ENCODE results near the gene CDKN1C.

CDKN1C gene

DNA sequence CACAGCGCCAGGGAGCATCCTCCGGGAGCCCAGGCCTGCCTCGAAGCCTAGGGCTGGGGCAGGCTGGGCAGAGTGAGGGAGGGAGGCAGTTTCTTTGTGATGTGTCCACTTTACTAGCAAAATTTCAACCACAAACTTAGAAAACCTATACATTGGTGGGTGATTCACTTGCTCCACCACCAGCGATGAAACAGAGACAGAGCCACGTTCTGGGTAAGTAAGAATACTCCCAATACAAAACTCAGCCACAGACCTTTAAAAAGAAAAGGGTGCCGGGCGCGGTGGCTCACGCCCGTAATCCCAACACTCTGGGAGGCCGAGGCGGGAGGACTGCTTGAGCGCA lies 22.3 kb downstream of the CDKN1C start:
- Histone ChIP-seq H3K4me3 (ENCODE audit: control insufficient read depth in 1 of 7, extremely low read depth in 1 of 7, insufficient read depth in 4 of 7, low read depth in 2 of 7, low read length in 6 of 7) (no peak overlapping the region), H3K27ac (ENCODE audit: insufficient read depth in 1 of 2, low read depth in 1 of 2, low read length in 2 of 2, poor library complexity in 1 of 2, severe bottlenecking in 2 of 2) (no peak overlapping the region), H3K27me3 (replicated peaks in 2 of 5; ENCODE audit: control insufficient read depth in 4 of 5, insufficient read depth in 5 of 5, low read length in 4 of 5) (peaks cover 0 to 49% (median 13%) of the 10 kb centered on the region in 5 experiments), H3K36me3 (ENCODE audit: control insufficient read depth in 4 of 4, insufficient read depth in 4 of 4, low read length in 3 of 4) (no peaks in the 10 kb centered on the region), H3K9me3 (ENCODE audit: control extremely low read depth in 1 of 5, control insufficient read depth in 4 of 5, insufficient read depth in 2 of 5, low read depth in 1 of 5, low read length in 4 of 5) (peaks cover 0 to 3% (median 0%) of the 10 kb centered on the region in 5 experiments), H3K4me1 (ENCODE audit: control extremely low read depth in 1 of 4, control insufficient read depth in 4 of 4, insufficient read depth in 4 of 4, low read length in 3 of 4) (peaks cover 0 to 9% (median 3%) of the 10 kb centered on the region in 4 experiments)
- DNase-seq, result no peak
- WGBS (ENCODE audit: insufficient coverage), result 94% methylated on average over 6 of the region's 13 CpGs
- ChIA-PET POLR2A (no interaction called here), CTCF (no interaction called here)

DNA sequence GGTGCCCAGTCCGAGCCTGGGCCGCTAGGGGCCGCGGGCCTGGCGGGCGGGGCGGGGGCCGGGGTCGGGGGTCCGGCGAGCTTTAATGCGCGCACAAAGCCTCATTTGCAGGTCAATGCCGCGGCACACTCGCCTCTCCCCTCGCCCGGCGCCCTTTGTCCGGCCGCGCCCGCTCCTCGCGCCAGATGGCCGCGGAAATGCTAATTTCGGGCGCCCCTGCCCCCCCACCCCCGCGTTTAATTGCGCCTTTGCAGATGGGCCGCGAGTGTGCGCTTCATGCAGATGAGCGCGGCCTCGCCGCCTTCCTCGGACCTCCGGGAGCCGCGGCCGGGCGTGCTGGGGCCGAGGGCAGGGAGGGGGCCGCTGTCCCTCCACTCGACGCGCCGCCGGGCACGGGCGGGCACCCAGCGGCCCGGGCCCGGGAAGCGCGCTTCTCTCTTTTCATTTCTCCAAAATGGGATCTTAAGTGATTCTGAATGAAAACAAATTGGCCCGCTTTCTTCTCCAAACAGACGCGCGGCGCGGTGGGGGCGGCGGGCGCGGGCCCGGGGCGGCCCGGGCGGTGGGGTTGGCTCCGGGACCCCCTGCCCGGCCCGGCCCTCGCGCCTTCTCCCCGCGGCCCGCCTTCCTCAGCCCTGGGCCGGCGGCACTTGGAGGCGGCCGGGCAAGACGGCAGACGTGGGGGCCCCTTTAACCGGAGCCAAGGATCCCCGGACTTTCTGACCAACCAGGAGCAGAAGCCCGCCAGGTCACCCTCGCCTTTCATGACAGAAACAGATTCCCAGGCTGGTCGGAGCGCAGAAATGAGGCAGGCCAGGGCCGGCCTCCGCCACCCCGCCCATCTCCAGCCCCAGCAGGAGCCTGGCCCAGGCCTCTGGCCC lies 22.9 kb downstream of the CDKN1C start:
- WGBS (ENCODE audit: insufficient coverage), result 17% methylated on average over 48 of the region's 96 CpGs
- Histone ChIP-seq H3K36me3 (ENCODE audit: control insufficient read depth in 4 of 4, insufficient read depth in 4 of 4, low read length in 3 of 4) (no peaks in the 10 kb centered on the region), H3K4me1 (ENCODE audit: control extremely low read depth in 1 of 4, control insufficient read depth in 4 of 4, insufficient read depth in 4 of 4, low read length in 3 of 4) (peaks cover 0 to 8% (median under 1%) of the 10 kb centered on the region in 4 experiments), H3K9me3 (ENCODE audit: control extremely low read depth in 1 of 5, control insufficient read depth in 4 of 5, insufficient read depth in 2 of 5, low read depth in 1 of 5, low read length in 4 of 5) (peaks cover 0 to 3% (median 0%) of the 10 kb centered on the region in 5 experiments), H3K27ac (ENCODE audit: insufficient read depth in 1 of 2, low read depth in 1 of 2, low read length in 2 of 2, poor library complexity in 1 of 2, severe bottlenecking in 2 of 2) (no peak overlapping the region), H3K4me3 (ENCODE audit: control insufficient read depth in 1 of 7, extremely low read depth in 1 of 7, insufficient read depth in 4 of 7, low read depth in 2 of 7, low read length in 6 of 7) (peak overlapping the region in 3 of 7 experiments; percentile 46 to 57 (median 52)), H3K27me3 (replicated peaks in 2 of 5; ENCODE audit: control insufficient read depth in 4 of 5, insufficient read depth in 5 of 5, low read length in 4 of 5) (peaks cover 0 to 44% (median 13%) of the 10 kb centered on the region in 5 experiments)
- ChIA-PET CTCF (no interaction called here), POLR2A (no interaction called here)
- DNase-seq, result no peak

DNA sequence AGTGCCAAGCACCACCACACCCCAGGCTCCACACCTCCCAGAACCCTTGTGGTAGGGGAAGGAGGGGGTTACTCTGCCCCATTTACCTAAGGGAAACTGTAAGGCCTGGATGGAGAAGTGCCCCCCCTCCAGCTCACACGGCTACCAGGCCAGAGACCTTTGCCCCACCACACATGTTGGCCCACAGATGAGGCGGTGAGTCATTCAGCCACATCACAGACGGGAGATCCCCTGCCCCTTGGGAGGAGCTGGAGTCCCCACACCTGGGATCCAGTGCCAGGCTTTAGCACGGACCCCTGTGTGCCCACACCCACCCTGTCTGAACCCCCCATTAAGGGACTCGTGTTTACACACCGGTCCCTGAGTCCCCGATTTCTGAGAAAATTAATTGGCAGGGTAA lies 24.9 kb downstream of the CDKN1C start:
- 90% methylated on average over 4 of the region's 7 CpGs for WGBS (ENCODE audit: insufficient coverage)
- Histone ChIP-seq H3K9me3 (ENCODE audit: control extremely low read depth in 1 of 5, control insufficient read depth in 4 of 5, insufficient read depth in 2 of 5, low read depth in 1 of 5, low read length in 4 of 5) (no peaks in the 10 kb centered on the region), H3K4me3 (ENCODE audit: control insufficient read depth in 1 of 7, extremely low read depth in 1 of 7, insufficient read depth in 4 of 7, low read depth in 2 of 7, low read length in 6 of 7) (no peak overlapping the region), H3K4me1 (ENCODE audit: control extremely low read depth in 1 of 4, control insufficient read depth in 4 of 4, insufficient read depth in 4 of 4, low read length in 3 of 4) (peaks cover 0 to 8% (median under 1%) of the 10 kb centered on the region in 4 experiments), H3K27ac (ENCODE audit: insufficient read depth in 1 of 2, low read depth in 1 of 2, low read length in 2 of 2, poor library complexity in 1 of 2, severe bottlenecking in 2 of 2) (no peak overlapping the region), H3K36me3 (ENCODE audit: control insufficient read depth in 4 of 4, insufficient read depth in 4 of 4, low read length in 3 of 4) (no peaks in the 10 kb centered on the region), H3K27me3 (replicated peaks in 2 of 5; ENCODE audit: control insufficient read depth in 4 of 5, insufficient read depth in 5 of 5, low read length in 4 of 5) (peaks cover 0 to 37% (median 8%) of the 10 kb centered on the region in 5 experiments)
- ChIA-PET CTCF (interaction anchor here (1.2 to 1.7 kb wide), 2 partner anchors 12 to 327 kb away, joined by 3 to 4 read pairs; no protein-coding TSS in a partner anchor), POLR2A (no interaction called here)
- peak; percentile 26 to 81 (median 80) for DNase-seq

DNA sequence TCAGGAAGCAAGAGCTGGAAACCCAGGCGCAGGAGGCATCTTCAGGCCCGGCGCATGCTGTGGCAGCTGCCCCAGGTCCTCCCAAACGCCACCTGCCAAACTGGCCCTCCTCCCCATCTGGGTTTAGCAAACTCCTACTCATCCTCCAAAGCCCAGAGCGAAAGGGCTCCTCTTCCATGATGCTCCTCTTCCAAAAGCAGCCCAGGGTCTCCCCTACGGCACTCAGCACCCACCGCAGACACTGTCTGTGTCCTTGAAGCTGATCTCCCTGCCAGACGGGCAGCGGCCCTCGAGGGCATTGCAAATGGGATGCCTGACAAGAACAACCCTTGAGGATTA lies 25.9 kb downstream of the CDKN1C start:
- Histone ChIP-seq H3K4me1 (ENCODE audit: control extremely low read depth in 1 of 4, control insufficient read depth in 4 of 4, insufficient read depth in 4 of 4, low read length in 3 of 4) (peaks cover 0 to 8% (median under 1%) of the 10 kb centered on the region in 4 experiments), H3K27ac (ENCODE audit: insufficient read depth in 1 of 2, low read depth in 1 of 2, low read length in 2 of 2, poor library complexity in 1 of 2, severe bottlenecking in 2 of 2) (no peak overlapping the region), H3K36me3 (ENCODE audit: control insufficient read depth in 4 of 4, insufficient read depth in 4 of 4, low read length in 3 of 4) (no peaks in the 10 kb centered on the region), H3K4me3 (ENCODE audit: control insufficient read depth in 1 of 7, extremely low read depth in 1 of 7, insufficient read depth in 4 of 7, low read depth in 2 of 7, low read length in 6 of 7) (no peak overlapping the region), H3K27me3 (replicated peaks in 2 of 5; ENCODE audit: control insufficient read depth in 4 of 5, insufficient read depth in 5 of 5, low read length in 4 of 5) (peaks cover 0 to 36% (median 8%) of the 10 kb centered on the region in 5 experiments), H3K9me3 (ENCODE audit: control extremely low read depth in 1 of 5, control insufficient read depth in 4 of 5, insufficient read depth in 2 of 5, low read depth in 1 of 5, low read length in 4 of 5) (no peaks in the 10 kb centered on the region)
- POLR2A ChIA-PET, result no interaction called here
- CTCF ChIA-PET, result interaction anchor here (1.7 kb wide), 1 partner anchor 326 kb away, joined by 4 read pairs; no protein-coding TSS in a partner anchor
- DNase-seq, result no peak
- 98% methylated on average over 8 of the region's 10 CpGs for WGBS (ENCODE audit: insufficient coverage)

DNA sequence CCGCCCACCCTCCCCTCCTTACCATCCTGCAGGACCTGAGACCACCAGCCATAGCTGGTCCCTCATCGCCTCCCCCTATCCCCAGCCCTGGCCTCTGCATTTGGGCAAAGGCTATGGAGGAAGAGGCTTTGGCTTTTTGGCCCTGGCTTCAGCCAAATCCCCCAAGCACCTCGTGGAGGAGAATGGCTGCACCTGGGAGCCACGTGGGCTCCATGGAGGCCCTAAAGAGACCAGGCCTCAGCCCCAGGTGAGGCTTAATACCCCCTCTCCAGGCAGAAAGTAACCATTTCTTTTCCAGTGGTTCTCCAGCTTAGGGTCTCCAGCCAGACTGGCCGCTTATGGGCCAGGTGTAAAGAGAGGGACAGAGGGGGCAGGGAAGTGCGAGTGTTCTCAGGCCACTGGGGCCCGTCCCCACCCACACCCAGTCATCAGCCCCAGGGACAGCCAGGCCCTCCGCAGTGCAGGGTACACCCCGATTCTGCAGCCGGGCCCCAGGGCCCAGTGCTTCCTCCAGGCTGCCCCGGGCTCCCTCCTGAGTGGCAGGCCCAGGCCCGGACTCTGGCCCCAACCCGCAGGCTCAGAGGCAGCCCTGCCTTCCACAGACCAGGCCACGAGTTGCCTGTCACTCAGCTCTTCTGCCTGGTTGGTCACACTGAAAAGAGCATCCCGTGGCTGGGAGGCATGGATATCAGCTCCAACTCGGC lies 26.4 kb downstream of the CDKN1C start:
- WGBS (ENCODE audit: insufficient coverage), result 98% methylated on average over 9 of the region's 16 CpGs
- no peak for DNase-seq
- Histone ChIP-seq H3K27ac (ENCODE audit: insufficient read depth in 1 of 2, low read depth in 1 of 2, low read length in 2 of 2, poor library complexity in 1 of 2, severe bottlenecking in 2 of 2) (no peak overlapping the region), H3K4me3 (ENCODE audit: control insufficient read depth in 1 of 7, extremely low read depth in 1 of 7, insufficient read depth in 4 of 7, low read depth in 2 of 7, low read length in 6 of 7) (no peak overlapping the region), H3K36me3 (ENCODE audit: control insufficient read depth in 4 of 4, insufficient read depth in 4 of 4, low read length in 3 of 4) (no peaks in the 10 kb centered on the region), H3K27me3 (replicated peaks in 2 of 5; ENCODE audit: control insufficient read depth in 4 of 5, insufficient read depth in 5 of 5, low read length in 4 of 5) (peaks cover 0 to 31% (median 8%) of the 10 kb centered on the region in 5 experiments), H3K4me1 (ENCODE audit: control extremely low read depth in 1 of 4, control insufficient read depth in 4 of 4, insufficient read depth in 4 of 4, low read length in 3 of 4) (peaks cover 0 to 8% (median under 1%) of the 10 kb centered on the region in 4 experiments), H3K9me3 (ENCODE audit: control extremely low read depth in 1 of 5, control insufficient read depth in 4 of 5, insufficient read depth in 2 of 5, low read depth in 1 of 5, low read length in 4 of 5) (no peaks in the 10 kb centered on the region)
- CTCF ChIA-PET, result interaction anchor here (1.7 kb wide), 1 partner anchor 326 kb away, joined by 4 read pairs; no protein-coding TSS in a partner anchor
- POLR2A ChIA-PET, result no interaction called here

DNA sequence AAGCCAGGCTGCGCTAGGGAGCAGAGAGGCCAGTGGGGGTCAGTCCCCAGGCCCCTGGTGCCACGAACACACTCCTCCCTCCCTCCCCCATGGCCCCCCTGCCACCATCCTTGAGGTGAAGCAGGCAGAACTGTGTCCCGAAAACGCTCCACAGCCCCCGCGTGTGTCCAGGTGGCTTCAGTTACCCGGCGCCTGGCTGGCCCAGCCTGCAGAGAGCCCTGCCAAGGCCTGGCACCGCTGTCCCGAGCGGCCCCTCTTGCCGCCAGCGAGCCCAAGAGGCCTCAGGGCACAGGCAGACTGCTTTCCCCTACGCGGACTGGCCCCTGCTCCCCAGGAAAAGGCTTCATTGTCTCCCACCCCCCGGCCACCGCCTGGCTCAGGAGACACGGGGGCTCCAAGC lies 27.7 kb downstream of the CDKN1C start:
- Histone ChIP-seq H3K4me3 (ENCODE audit: control insufficient read depth in 1 of 7, extremely low read depth in 1 of 7, insufficient read depth in 4 of 7, low read depth in 2 of 7, low read length in 6 of 7) (no peak overlapping the region), H3K36me3 (ENCODE audit: control insufficient read depth in 4 of 4, insufficient read depth in 4 of 4, low read length in 3 of 4) (no peaks in the 10 kb centered on the region), H3K27me3 (replicated peaks in 2 of 5; ENCODE audit: control insufficient read depth in 4 of 5, insufficient read depth in 5 of 5, low read length in 4 of 5) (peaks cover 0 to 19% (median 4%) of the 10 kb centered on the region in 5 experiments), H3K27ac (ENCODE audit: insufficient read depth in 1 of 2, low read depth in 1 of 2, low read length in 2 of 2, poor library complexity in 1 of 2, severe bottlenecking in 2 of 2) (no peak overlapping the region), H3K9me3 (ENCODE audit: control extremely low read depth in 1 of 5, control insufficient read depth in 4 of 5, insufficient read depth in 2 of 5, low read depth in 1 of 5, low read length in 4 of 5) (no peaks in the 10 kb centered on the region), H3K4me1 (ENCODE audit: control extremely low read depth in 1 of 4, control insufficient read depth in 4 of 4, insufficient read depth in 4 of 4, low read length in 3 of 4) (peaks cover 0 to 4% (median under 1%) of the 10 kb centered on the region in 4 experiments)
- POLR2A ChIA-PET, result no interaction called here
- 92% methylated on average over 17 of the region's 18 CpGs for WGBS (ENCODE audit: insufficient coverage)
- CTCF ChIA-PET, result interaction anchor here (0.7 to 1.6 kb wide), 2 partner anchors 11 to 28 kb away, joined by 3 to 4 read pairs; no protein-coding TSS in a partner anchor
- no peak for DNase-seq

Data from common myeloid progenitor, CD34-positive (primary cell).